Lung microvascular endothelial cell (primary cell): Measurements from ENCODE around the gene CPAMD8. TPM values are rescaled to one million over a fixed set of nuclear protein-coding genes. Genes with fewer than 3 reads are reported as not detected.
"Not testable (repeated sequence)": the region's sequence is repeated elsewhere in the genome, so short reads cannot be mapped to it uniquely, and the experiment has no call there.

Experiments
- DNase-seq, 2 donors: peaks; one replicate each; pipeline versions ENCODE4 v3.0.0 to v3.0.0-alpha.2; 2010; ENCODE audit warnings: low read depth in 2 of 2
- total RNA-seq: library from RNA; depleted of rRNA; stranded (reverse); fragments of >200 nt; gene quantifications from 2 replicates; pipeline ENCODE4 v1.2.1, GENCODE V29; 2014

Gene CPAMD8
- total RNA-seq, 1 donor from 2014 or later = 5.2 TPM

DNA sequence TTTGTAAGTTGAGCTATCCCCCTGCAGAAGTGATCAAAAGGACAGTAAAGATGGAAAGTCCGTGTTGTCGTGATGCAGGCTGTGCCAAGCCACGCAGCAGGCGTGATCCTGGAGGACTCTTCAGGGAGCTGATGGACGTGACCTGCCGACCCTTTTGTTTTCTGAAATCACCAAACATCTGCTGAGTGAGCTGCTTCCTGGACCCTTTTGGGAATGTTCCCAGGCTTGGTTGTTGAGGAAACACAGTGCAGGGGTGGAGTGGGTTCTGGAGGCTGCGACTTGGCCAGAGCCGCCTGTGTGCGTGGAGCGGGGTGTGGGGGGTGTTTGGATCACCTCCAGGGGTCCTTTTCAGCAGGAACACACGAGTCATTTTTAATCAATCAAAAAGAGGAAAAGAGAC, 15.4 kb upstream of the CPAMD8 start:
- DNase-seq = peak; percentile 21 to 80

GRCh38 chr19:17037966-17038500, 11.4 kb upstream of the CPAMD8 start:
- no peak for DNase-seq

DNA sequence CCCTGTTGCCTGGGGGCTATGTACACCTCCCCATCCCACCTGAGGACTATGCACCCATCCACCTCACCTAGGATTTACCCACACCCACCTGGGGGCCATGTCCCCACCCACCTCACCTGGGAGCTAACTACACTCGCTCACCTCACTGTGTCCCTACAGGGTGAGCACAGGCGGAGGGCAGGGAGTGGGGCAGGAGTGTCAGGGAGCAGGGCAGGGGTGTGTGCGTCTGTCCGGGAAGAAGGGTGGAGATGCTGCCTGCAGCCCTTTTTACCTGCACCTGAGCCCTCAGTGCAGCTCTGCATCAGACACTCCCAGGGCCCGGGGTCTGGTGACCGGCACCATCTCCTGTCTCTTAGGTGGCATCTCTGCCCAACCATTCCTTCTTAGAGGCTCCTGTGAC, 10.6 kb upstream of the CPAMD8 start:
- no peak for DNase-seq

- DNase-seq = no peak
Observed at GRCh38 chr19:17036640-17037039, 10.0 kb upstream of the CPAMD8 start.

DNA sequence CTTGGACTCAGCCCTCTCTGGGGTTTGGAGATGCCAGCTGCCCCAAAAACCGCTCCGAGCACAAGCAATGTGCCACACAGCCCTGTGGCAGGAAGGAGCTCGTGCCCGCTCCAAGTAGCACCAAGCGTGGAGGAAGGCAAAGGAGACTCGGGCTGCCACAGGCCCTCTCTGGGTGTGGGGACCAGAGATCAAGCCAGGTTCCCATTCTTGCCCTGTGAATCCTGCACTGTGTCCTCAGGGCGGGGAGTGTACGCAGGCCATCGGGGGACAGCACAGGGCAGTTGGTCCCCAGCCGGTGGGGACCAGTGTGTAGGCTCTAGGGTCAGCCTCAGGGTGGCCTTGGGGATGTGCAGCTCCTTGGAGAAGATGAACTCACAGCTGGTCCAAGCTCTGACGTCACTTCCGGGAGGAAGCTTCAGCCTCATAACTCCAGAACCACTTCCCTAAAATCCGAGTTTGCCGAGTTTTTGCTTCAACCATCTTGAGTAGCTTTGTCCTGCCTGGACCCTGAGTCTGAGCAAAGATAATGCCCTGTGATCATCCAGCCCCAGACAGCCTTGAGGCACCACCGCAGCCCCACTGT, 9.3 kb upstream of the CPAMD8 start:
- no peak for DNase-seq

- DNase-seq = no peak
Observed at GRCh38 chr19:17031741-17032140, 5.1 kb upstream of the CPAMD8 start.

DNA sequence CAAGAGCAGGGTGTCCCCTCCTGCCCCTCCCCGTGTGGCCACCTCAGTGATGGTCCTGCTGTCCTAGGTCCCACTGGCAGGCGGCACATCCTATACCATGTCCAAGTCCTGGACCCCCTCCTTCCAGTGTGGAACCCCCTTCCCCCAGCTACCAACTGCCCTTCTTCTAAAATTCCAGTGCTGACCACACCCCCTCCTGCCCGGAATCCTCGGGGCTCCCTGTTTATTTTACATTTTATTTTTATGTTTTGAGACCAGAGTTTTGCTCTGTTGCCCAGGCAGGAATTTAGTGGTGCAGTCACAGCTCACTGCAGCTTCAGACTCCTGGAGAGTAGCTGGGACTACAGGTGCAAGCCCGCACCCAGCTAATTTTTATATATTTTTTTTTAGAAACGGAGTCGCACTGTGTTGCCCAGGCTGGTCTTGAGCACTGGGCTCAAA, 945 bp upstream of the CPAMD8 start:
- DNase-seq = no peak

- DNase-seq = no peak
Observed at GRCh38 chr19:17025991-17026658, 485 bp downstream of the CPAMD8 start.

DNA sequence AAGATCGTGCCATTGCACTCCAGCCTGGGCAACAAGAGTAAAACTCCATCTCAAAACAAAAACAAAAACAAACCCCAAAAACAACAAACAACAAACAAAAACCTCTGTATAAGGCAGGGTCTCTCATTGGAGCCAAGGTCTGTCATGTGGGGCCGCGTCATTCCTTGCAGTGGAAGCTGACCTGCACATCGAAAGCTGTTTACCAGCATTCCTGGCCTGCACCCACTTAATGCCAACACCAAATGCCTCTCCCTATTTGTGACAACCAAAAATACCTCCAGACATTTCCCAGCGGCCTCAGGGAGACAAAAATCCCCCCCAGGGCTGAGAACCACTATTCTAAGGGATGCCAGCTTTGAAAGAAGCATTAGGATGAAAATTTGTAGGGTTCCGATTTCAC, 1.2 kb downstream of the CPAMD8 start:
- DNase-seq = no peak

DNA sequence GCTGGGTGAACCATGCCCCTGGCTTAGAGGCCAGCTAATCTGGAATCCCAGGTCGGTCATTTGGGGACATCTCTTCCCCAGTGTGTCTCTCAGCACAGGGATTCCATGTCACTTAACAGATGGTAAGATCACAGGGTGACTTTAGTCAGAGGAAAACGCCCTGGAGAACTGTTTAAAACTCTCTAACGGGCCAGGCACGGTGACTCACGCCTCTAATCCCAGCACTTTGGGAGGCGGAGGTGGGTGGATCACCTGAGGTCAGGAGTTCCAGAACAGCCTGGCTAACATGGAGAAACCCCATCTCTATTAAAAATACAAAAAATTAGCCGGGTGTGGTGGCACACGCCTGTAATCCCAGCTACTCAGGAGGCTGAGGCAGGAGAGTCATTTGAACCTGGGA, 1.7 kb downstream of the CPAMD8 start:
- not testable (repeated sequence) for DNase-seq

DNA sequence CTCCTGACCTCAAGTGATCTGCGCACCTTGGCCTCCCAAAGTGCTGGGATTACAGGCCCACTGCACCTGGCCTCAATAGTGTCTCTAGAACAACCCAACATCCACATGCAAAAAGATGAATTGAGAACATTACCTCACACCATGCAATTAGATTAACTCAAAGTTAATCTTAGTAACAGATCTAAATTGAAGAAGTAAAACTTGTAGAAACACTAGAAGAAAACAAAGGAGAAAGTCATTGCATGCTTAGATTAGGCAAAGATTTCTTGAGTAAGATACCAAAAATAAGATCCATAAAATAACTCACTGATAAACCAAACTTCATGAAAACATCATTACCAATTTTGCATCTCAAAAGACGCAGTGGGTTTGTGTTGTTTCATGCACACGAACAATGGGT, 2.8 kb downstream of the CPAMD8 start:
- no peak for DNase-seq

- no peak for DNase-seq
Observed at GRCh38 chr19:17022738-17023137, 3.9 kb downstream of the CPAMD8 start.

DNA sequence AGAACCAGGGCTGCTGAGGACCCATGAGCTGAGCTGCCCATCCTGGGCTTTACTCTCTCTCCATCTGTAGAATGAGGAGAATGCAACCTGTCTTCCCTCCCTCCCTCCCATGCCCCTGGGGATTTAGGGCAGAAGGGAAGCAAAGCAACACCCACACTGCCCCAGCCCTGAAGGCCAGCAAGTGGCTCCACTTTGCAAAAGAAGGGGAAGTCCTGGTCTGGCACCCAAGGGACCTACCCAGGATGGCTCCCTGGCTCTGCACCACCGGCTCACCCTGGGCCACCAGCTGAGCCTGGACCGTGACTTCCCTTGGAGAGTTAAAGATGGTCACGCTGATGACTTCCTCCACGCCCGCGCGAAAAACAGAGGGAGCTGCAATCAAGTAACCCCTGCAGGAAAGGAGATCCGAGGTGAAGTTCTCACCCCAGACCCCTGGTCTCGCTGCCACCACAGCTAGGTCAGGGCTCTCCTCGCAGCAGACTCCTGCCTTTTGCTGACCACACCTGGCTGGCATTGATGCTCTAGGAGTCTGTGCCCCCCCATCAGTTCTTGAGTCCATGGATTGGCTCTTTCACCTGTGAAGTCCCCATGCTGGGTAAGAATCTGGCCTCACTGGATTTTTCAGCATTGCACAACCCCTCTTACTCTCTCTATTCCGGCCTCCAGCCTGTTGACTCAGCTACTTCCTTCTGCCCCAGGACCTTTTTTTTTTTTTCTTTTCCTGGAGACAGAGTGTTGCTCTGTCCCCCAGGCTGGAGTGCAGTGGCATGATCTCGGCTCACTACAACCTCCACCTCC, 4.6 kb downstream of the CPAMD8 start:
- peak; percentile 70 to 79 for DNase-seq

GRCh38 chr19:17021328-17021727, 5.3 kb downstream of the CPAMD8 start:
- no peak for DNase-seq

DNA sequence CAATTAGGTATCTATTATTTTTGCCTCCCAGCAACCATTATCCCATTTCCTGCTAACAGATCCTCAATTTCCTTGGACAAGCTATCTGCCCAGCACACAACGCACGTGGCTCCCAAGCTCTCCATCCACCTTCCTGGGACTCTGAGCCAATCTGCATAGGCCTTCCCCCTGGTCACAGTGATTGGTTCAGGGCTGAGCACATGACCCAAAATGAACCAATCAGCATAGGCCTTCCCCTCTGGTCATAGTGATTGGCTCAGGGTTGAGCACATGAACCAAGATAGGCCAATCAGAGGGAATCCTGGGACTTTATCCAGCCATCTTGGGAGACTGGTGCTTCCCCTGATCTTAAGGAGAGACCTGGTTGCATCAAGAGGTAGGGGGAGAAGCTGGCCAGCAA, 5.8 kb downstream of the CPAMD8 start:
- DNase-seq = peak; percentile 12 to 32

DNA sequence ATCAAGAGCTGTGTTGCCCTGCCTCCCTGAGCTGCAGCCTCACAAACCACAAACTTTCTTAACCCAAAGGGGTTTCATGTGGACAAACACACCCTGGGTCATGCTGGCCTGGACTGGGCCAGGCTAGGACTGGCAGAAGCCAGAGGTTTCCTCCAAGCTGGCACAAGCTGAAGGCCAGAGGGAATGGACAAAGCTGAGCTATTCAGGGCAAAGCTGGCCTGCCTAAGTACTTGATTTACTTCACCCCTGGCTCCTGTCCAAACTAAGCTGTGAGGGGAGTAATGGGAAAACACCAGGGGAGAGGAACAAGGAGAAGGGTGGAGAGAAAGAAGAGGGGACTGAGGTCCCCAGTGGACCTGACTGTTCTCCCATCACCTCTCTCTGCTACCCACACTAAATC, 6.2 kb downstream of the CPAMD8 start:
- DNase-seq = peak; percentile 28 to 35

DNA sequence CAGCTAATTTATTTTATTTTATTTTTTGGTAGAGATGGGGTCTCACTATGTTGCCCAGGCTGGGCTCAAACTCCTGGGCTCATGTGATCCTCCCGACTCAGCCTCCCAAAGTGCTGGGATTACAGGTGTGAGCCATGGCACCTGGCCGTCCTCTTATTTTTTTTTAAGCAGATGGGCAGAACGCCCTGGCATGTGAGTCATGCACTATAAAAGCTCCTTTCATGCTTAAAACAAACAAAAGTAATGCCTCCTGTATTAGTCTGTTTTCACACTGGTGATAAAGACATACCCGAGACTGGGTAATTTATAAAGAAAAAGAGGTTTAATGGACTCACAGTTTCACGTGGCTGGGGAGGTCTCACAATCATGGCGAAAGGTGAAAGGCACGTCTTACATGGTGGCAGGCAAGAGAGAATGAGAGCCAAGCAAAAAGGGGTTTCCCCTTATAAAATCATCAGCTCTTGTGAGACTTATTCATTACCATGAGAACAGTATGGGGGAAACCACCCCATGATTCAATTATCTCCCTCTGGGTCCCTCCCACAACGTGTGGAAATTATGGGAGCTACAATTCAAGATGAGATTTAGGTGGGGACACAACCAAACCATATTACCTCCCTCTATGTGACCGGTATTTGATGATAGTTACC, 12.3 kb downstream of the CPAMD8 start:
- not testable (repeated sequence) for DNase-seq

DNA sequence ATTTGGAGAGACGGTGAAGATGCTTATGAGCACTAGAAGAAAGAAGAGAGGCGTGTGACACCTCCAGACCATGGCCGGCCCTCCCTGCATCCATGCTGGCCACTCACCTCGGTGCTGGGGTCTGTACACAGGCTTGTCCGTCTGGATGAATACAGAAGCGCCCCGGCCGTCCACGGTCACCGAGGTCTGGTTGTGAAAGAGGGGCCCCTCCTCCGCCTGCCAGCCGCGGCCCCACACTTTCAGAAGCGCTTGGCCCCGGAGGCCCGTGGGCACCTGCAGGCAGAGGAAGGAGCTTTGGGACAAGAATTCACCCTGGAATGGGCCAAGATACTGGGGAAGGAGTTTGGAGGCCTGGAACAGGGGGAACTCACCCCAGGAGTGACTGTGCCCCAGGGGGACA, 15.1 kb downstream of the CPAMD8 start:
- no peak for DNase-seq

DNA sequence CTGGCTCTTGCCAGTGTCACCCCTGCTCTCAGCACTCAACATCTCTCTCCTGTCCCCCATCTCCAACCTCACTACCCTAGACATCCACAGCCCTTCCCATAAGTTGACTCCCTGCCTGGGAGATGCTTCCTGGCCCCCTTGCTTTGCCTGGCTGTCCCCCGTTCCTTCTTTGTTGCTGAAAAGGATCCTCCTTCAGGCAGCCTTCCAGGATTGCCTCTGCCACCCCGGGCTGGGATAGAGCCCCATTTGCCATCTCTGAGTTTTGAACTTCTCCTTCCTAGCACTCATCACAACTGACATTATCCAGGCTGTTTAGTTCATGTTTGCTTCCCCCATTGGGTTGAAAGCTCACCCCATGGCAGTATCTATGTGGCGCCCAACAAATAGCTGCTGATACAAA, 20.0 kb downstream of the CPAMD8 start:
- no peak for DNase-seq

DNA sequence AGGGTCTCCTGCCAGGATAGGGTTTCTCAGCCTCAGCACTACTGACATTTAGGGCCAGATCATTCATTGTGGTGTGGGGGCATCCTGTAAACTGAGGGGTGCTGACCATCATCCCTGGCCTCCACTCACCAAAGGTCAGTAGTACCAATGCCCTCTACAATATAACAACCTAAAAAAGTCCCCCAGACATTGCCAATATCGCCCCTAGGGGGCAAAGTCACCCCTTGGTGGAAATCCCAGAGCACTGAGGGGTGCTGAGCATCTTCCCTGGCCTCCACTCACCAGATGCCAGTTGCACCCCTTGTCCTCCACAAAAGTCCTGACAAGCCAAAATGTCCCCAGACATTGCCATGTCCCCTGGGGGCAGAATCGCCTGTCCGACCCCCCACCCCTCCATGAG, 21.6 kb downstream of the CPAMD8 start:
- DNase-seq = no peak

DNA sequence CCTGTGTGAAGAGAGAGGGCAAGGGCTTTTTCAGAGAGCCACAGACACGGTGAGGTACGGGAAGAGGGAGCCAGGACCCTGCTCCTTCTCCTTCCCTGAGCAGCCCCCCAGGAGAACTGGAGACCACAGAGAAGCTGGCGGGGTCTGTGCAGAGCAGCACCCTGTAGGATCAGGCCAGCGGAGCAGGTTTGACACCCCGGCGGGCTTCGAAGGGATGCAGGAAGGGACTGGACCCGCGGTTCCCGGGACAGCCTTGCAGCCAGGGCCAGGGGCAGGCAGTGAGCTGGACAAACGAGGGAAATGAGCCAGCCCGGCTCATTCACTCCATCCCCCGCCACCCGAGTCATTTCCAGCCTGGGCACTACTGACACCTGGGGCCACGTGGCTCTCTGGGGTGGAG, 22.2 kb downstream of the CPAMD8 start:
- DNase-seq = no peak

- DNase-seq = no peak
Observed at GRCh38 chr19:17002455-17002854, 24.2 kb downstream of the CPAMD8 start.
